GM23338 (cell line): ENCODE measurements around the gene FXYD5. TPM values are rescaled to one million over a fixed set of nuclear protein-coding genes. Genes with fewer than 3 reads are reported as not detected.

Experiments used
- ATAC-seq: fragments of 200-7000 bp; cut with Tn5 transposase; 3 replicates; pipeline ENCODE4 v1.9.1; 2020
- DNase-seq: peaks from one replicate; pipeline ENCODE4 v3.0.0-alpha.2; 2015; ENCODE audit warnings: low spot score
- H2AFZ ChIP-seq: fragments of 200-600 bp; sonication (generic); 2 replicates; pipeline ENCODE4 v1.8.0; 2016; ENCODE audit warnings: antibody characterized with exemption, mild to moderate bottlenecking, moderate library complexity
- H3F3A ChIP-seq: fragments of 200-600 bp; sonication (generic); replicated peaks from 2 replicates; pipeline ENCODE4 v1.8.0; 2017; ENCODE audit warnings: antibody characterized with exemption, mixed run types, low read depth
- H3K27ac ChIP-seq: fragments of 200-600 bp; sonication (generic); 2 replicates; pipeline ENCODE4 v1.6.1; 2016; ENCODE audit warnings: low read depth
- H3K27me3 ChIP-seq: fragments of 200-600 bp; sonication (generic); 2 replicates; pipeline ENCODE4 v1.8.0; 2016; ENCODE audit warnings: mild to moderate bottlenecking, mixed run types, moderate library complexity; ENCODE audit not compliant: insufficient read depth
- H3K36me3 ChIP-seq: fragments of 200-600 bp; sonication (generic); 2 replicates; pipeline ENCODE4 v1.8.0; 2016; ENCODE audit warnings: mild to moderate bottlenecking; ENCODE audit not compliant: insufficient read depth
- H3K4me1 ChIP-seq: fragments of 200-600 bp; sonication (generic); 2 replicates; pipeline ENCODE4 v1.8.0; 2016; ENCODE audit warnings: mild to moderate bottlenecking, moderate library complexity; ENCODE audit not compliant: insufficient read depth
- H3K4me2 ChIP-seq: fragments of 200-600 bp; sonication (generic); 2 replicates; pipeline ENCODE4 v1.7.1; 2017; ENCODE audit warnings: mixed run types
- H3K4me3 ChIP-seq: fragments of 200-600 bp; sonication (generic); 2 replicates; pipeline ENCODE4 v1.6.1; 2016; ENCODE audit warnings: mixed run types
- H3K79me2 ChIP-seq: fragments of 200-600 bp; sonication (generic); replicated peaks from 2 replicates; pipeline ENCODE4 v1.8.0; 2017; ENCODE audit warnings: mild to moderate bottlenecking; ENCODE audit not compliant: insufficient read depth
- H3K9me2 ChIP-seq: fragments of 200-600 bp; sonication (generic); 2 replicates; pipeline ENCODE4 v1.8.0; 2017; ENCODE audit not compliant: insufficient read depth
- H4K20me1 ChIP-seq: fragments of 200-600 bp; sonication (generic); replicated peaks from 2 replicates; pipeline ENCODE4 v1.8.0; 2017; ENCODE audit warnings: mild to moderate bottlenecking; ENCODE audit not compliant: insufficient read depth
- H3K27ac Mint-ChIP-seq: 2 replicates; pipeline ENCODE4 v1.8.0; 2020; ENCODE audit warnings: inconsistent platforms, mild to moderate bottlenecking, moderate library complexity, mixed read lengths
- H3K27me3 Mint-ChIP-seq: 3 replicates; pipeline ENCODE4 v1.8.0; 2022; ENCODE audit warnings: low read depth, mild to moderate bottlenecking, moderate library complexity, mixed read lengths, inconsistent platforms; ENCODE audit not compliant: insufficient read depth, poor library complexity
- H3K36me3 Mint-ChIP-seq: 3 replicates; pipeline ENCODE4 v1.8.0; 2021; ENCODE audit warnings: low read depth, mild to moderate bottlenecking, inconsistent platforms, moderate library complexity, mixed read lengths
- H3K4me1 Mint-ChIP-seq: 3 replicates; pipeline ENCODE4 v1.8.0; 2020; ENCODE audit warnings: mild to moderate bottlenecking, inconsistent platforms, mixed read lengths
- H3K4me3 Mint-ChIP-seq: 3 replicates; pipeline ENCODE4 v1.8.0; 2021; ENCODE audit warnings: moderate library complexity, mild to moderate bottlenecking, inconsistent platforms, mixed read lengths
- H3K9me3 Mint-ChIP-seq: 3 replicates; pipeline ENCODE4 v1.8.0; 2020; ENCODE audit warnings: moderate library complexity, mild to moderate bottlenecking, inconsistent platforms, mixed read lengths
- ETS1 ChIP-seq: IDR thresholded peaks from 2 replicates; pipeline ENCODE4 v1.6.1; 2016; ENCODE audit warnings: antibody characterized with exemption
- EZH2phosphoT487 ChIP-seq: fragments of 200-600 bp; sonication (generic); IDR thresholded peaks from one replicate; pipeline ENCODE4 v1.8.1; 2018; ENCODE audit warnings: antibody characterized with exemption; ENCODE audit not compliant: unreplicated experiment
- JUNB ChIP-seq: IDR thresholded peaks from one replicate; pipeline ENCODE4 v1.6.1; 2016; ENCODE audit warnings: antibody characterized with exemption; ENCODE audit not compliant: unreplicated experiment
- NANOG ChIP-seq: IDR thresholded peaks from 2 replicates; pipeline ENCODE4 v1.6.1; 2016; ENCODE audit warnings: antibody characterized with exemption, borderline replicate concordance
- REST ChIP-seq: IDR thresholded peaks from one replicate; pipeline ENCODE4 v1.6.1; 2018; ENCODE audit warnings: antibody characterized with exemption; ENCODE audit not compliant: unreplicated experiment
- STAT1 ChIP-seq: IDR thresholded peaks from one replicate; pipeline ENCODE4 v1.6.1; 2016; ENCODE audit warnings: antibody characterized with exemption; ENCODE audit not compliant: unreplicated experiment
- ZNF331 ChIP-seq: fragments of 250-450 bp; sonication (Bioruptor Pico); IDR thresholded peaks from 2 replicates; pipeline ENCODE4 v1.5.0; 2020; ENCODE audit warnings: low read depth, mild to moderate bottlenecking, moderate library complexity
- ZNF462 ChIP-seq: fragments of 250-450 bp; sonication (Bioruptor Pico); IDR thresholded peaks from 2 replicates; pipeline ENCODE4 v1.5.0; 2020; ENCODE audit warnings: mild to moderate bottlenecking, moderate library complexity
- polyA plus RNA-seq: library from polyadenylated mRNA; unstranded; fragments of >200 nt; fragmentation: Nextera tagmentation; extraction: Ambion mirVana; gene quantifications from 2 replicates; pipeline ENCODE4 v1.2.1, GENCODE V29; 2016
- total RNA-seq: library from RNA; depleted of rRNA; stranded (reverse); fragments of >200 nt; shearing (Covaris generic); gene quantifications from 2 replicates; pipeline ENCODE4 v1.2.3, GENCODE V29; 2014

The FXYD5 gene
- total and polyA plus RNA-seq, 2 experiments from 2014 or later = 97.7 to 233 TPM

- Histone ChIP-seq H3K4me2 (no peak overlapping the region), H3K4me3 (no peak overlapping the region), H3K4me1 (no peaks in the 10 kb centered on the region), H3K27me3 (no peaks in the 10 kb centered on the region), H3K79me2 (no peaks in the 10 kb centered on the region), H4K20me1 (peaks cover 2% of the 10 kb centered on the region; the same call in 1 of the 2 replicates), H3K27ac (no peak overlapping the region), H3K9me2 (no peaks in the 10 kb centered on the region), H3K36me3 (peaks cover 42% of the 10 kb centered on the region), H2AFZ (no peak overlapping the region), H3F3A (no peaks in the 10 kb centered on the region)
- H3K27me3 Mint-ChIP-seq = peaks cover 5% of the 10 kb centered on the region
- no peak overlapping the region for H3K27ac Mint-ChIP-seq
- DNase-seq (no peak), ATAC-seq (no peak)
- no peak overlapping the region for H3K4me3 Mint-ChIP-seq
- peak; percentile 82 for TF ChIP-seq ZNF331 (CRISPR knock-in tag)
- TF ChIP-seq NANOG = no peak
- H3K9me3 Mint-ChIP-seq = peaks cover 16% of the 10 kb centered on the region
- no peaks in the 10 kb centered on the region for H3K4me1 Mint-ChIP-seq
- peaks cover 88% of the 10 kb centered on the region for H3K36me3 Mint-ChIP-seq
Measured at GRCh38 chr19:35166100-35167063, 11.8 kb downstream of the FXYD5 start.

- no peaks in the 10 kb centered on the region for H3K4me1 Mint-ChIP-seq
- H3K9me2 ChIP-seq = no peaks in the 10 kb centered on the region
- H3K27ac Mint-ChIP-seq = no peak overlapping the region
- H3K27ac ChIP-seq = no peak overlapping the region
- H3F3A ChIP-seq = no peaks in the 10 kb centered on the region
- peaks cover 16% of the 10 kb centered on the region for H3K9me3 Mint-ChIP-seq
- H3K4me1 ChIP-seq = no peaks in the 10 kb centered on the region
- H4K20me1 ChIP-seq = peaks cover 2% of the 10 kb centered on the region; the same call in 1 of the 2 replicates
- ATAC-seq = no peak
- no peak overlapping the region for H2AFZ ChIP-seq
- peaks cover 42% of the 10 kb centered on the region for H3K36me3 ChIP-seq
- H3K79me2 ChIP-seq = no peaks in the 10 kb centered on the region
- H3K27me3 Mint-ChIP-seq = peaks cover 5% of the 10 kb centered on the region
- peaks cover 84% of the 10 kb centered on the region for H3K36me3 Mint-ChIP-seq
- no peak overlapping the region for H3K4me3 ChIP-seq
- no peak overlapping the region for H3K4me2 ChIP-seq
- H3K27me3 ChIP-seq = no peaks in the 10 kb centered on the region
- no peak overlapping the region for H3K4me3 Mint-ChIP-seq
- no peak for DNase-seq
- no peak for TF ChIP-seq ZNF462 (CRISPR knock-in tag)
- TF ChIP-seq REST = no peak
- no peak for TF ChIP-seq ETS1
- no peak for TF ChIP-seq NANOG
- no peak for TF ChIP-seq EZH2phosphoT487
- no peak for TF ChIP-seq JUNB
- TF ChIP-seq STAT1 = no peak
Measured at GRCh38 chr19:35167251-35168119, 12.9 kb downstream of the FXYD5 start.
